IMR-90 (cell line): ENCODE results near the gene ST8SIA6. TPM values are rescaled to one million over a fixed set of nuclear protein-coding genes. Genes with fewer than 3 reads are reported as not detected.

Source experiments
- ATAC-seq: fragments of 200-7000 bp; cut with Tn5 transposase; 2 replicates; pipeline ENCODE4 v1.9.1; 2020; ENCODE audit warnings: low read depth, mild to moderate bottlenecking, moderate library complexity
- BruUV-seq: library from RNA; stranded (reverse); fragments of 400-500 nt; replicated peaks from 2 replicates; lab custom pipeline; 2021; lab: Mats Ljungman, UMichigan
- CTCF ChIA-PET: fragments of 300-600 bp; formaldehyde crosslinking; extraction: SDS; loops from one replicate; lab custom pipeline; 2021; ENCODE audit warnings: antibody characterized with exemption; lab: Yijun Ruan, JAX
- POLR2A ChIA-PET: fragments of 300-600 bp; sonication (Branson Sonifier 250); formaldehyde crosslinking; loops from one replicate; lab custom pipeline; 2022; ENCODE audit warnings: antibody characterized with exemption; ENCODE audit not compliant: unreplicated experiment; lab: Charles Lee
- DNase-seq: peaks from one replicate; pipeline ENCODE4 v3.0.0; 2013
- H2AFZ ChIP-seq: replicated peaks from 2 replicates; pipeline ENCODE3; 2013; ENCODE audit warnings: low read length, mild to moderate bottlenecking; ENCODE audit not compliant: poor library complexity
- H2AK5ac ChIP-seq: 2 replicates; pipeline ENCODE4 v1.6.1; 2013; ENCODE audit warnings: low read depth, low read length, inconsistent platforms
- H2AK9ac ChIP-seq: replicated peaks from 2 replicates; pipeline ENCODE3; 2013; ENCODE audit warnings: mild to moderate bottlenecking, low read depth, low read length, moderate library complexity; ENCODE audit not compliant: poor library complexity
- H2BK120ac ChIP-seq: 2 replicates; pipeline ENCODE4 v1.6.1; 2013; ENCODE audit warnings: low read depth, low read length, inconsistent platforms
- H2BK15ac ChIP-seq: 3 replicates; pipeline ENCODE4 v1.6.1; 2013; ENCODE audit warnings: low read depth, low read length, inconsistent platforms
- H2BK20ac ChIP-seq: 2 replicates; pipeline ENCODE4 v1.6.1; 2013; ENCODE audit warnings: low read depth, mild to moderate bottlenecking, inconsistent platforms, low read length, moderate library complexity
- H2BK5ac ChIP-seq: 2 replicates; pipeline ENCODE4 v1.6.1; 2013; ENCODE audit warnings: mild to moderate bottlenecking, low read depth, low read length, inconsistent platforms; ENCODE audit not compliant: poor library complexity, severe bottlenecking
- H3K14ac ChIP-seq: replicated peaks from 2 replicates; pipeline ENCODE4 v1.6.1; 2013; ENCODE audit warnings: low read depth, low read length, inconsistent platforms
- H3K18ac ChIP-seq: 2 replicates; pipeline ENCODE4 v1.6.1; 2013; ENCODE audit warnings: low read depth, low read length, control low read depth
- H3K23ac ChIP-seq: 2 replicates; pipeline ENCODE4 v1.6.1; 2013; ENCODE audit warnings: low read depth, low read length, inconsistent platforms
- H3K27ac ChIP-seq: 2 replicates; pipeline ENCODE4 v1.5.1; 2013; ENCODE audit warnings: mild to moderate bottlenecking, control low read depth, low read length; ENCODE audit not compliant: insufficient read depth
- H3K27me3 ChIP-seq: 2 replicates; pipeline ENCODE4 v1.6.1; 2013; ENCODE audit warnings: low read length; ENCODE audit not compliant: control insufficient read depth, insufficient read depth
- H3K36me3 ChIP-seq: 2 replicates; pipeline ENCODE4 v1.6.1; 2013; ENCODE audit warnings: low read length, mixed read lengths; ENCODE audit not compliant: control insufficient read depth, insufficient read depth
- H3K4ac ChIP-seq: 2 replicates; pipeline ENCODE4 v1.6.1; 2013; ENCODE audit warnings: low read depth, low read length, inconsistent platforms
- H3K4me1 ChIP-seq: 2 replicates; pipeline ENCODE4 v1.6.1; 2013; ENCODE audit warnings: low read length, mixed read lengths; ENCODE audit not compliant: control insufficient read depth, insufficient read depth
- H3K4me2 ChIP-seq: 2 replicates; pipeline ENCODE4 v1.6.1; 2013; ENCODE audit warnings: low read depth, mild to moderate bottlenecking, control low read depth, low read length, moderate library complexity
- H3K4me3 ChIP-seq: 2 replicates; pipeline ENCODE4 v1.5.1; 2013; ENCODE audit warnings: low read depth, mild to moderate bottlenecking, control low read depth, low read length, moderate library complexity; ENCODE audit not compliant: insufficient read depth
- H3K56ac ChIP-seq: 2 replicates; pipeline ENCODE4 v1.6.1; 2013; ENCODE audit warnings: low read length, inconsistent platforms; ENCODE audit not compliant: insufficient read depth; ENCODE audit errors: extremely low read depth
- H3K79me1 ChIP-seq, 2 experiments: 2 replicates each; pipeline ENCODE4 v1.6.1; 2013; ENCODE audit warnings: low read length in 2 of 2, inconsistent platforms in 1 of 2, low read depth in 1 of 2
- H3K9ac ChIP-seq: 2 replicates; pipeline ENCODE4 v1.6.1; 2013; ENCODE audit warnings: low read depth, low read length, control low read depth
- H3K9me1 ChIP-seq: 2 replicates; pipeline ENCODE4 v1.6.1; 2013; ENCODE audit warnings: low read length, inconsistent platforms; ENCODE audit not compliant: insufficient read depth
- H3K9me3 ChIP-seq: 2 replicates; pipeline ENCODE4 v1.6.1; 2013; ENCODE audit warnings: low read length; ENCODE audit not compliant: control insufficient read depth, insufficient read depth
- H4K20me1 ChIP-seq: 2 replicates; pipeline ENCODE4 v1.6.1; 2013; ENCODE audit warnings: low read length, inconsistent platforms; ENCODE audit not compliant: insufficient read depth
- H4K5ac ChIP-seq: 2 replicates; pipeline ENCODE4 v1.6.1; 2013; ENCODE audit warnings: mild to moderate bottlenecking, low read depth, low read length, control low read depth
- H4K8ac ChIP-seq, 2 experiments: 2 replicates each; pipeline ENCODE4 v1.6.1; 2013; ENCODE audit warnings: low read depth in 2 of 2, low read length in 2 of 2, control low read depth in 1 of 2, inconsistent platforms in 1 of 2
- H4K91ac ChIP-seq: 2 replicates; pipeline ENCODE4 v1.6.1; 2013; ENCODE audit warnings: low read depth, low read length, inconsistent platforms; ENCODE audit not compliant: insufficient read depth
- BHLHE40 ChIP-seq: fragments of 150-350 bp; IDR thresholded peaks from 2 replicates; pipeline ENCODE4 v1.6.1; 2016; ENCODE audit warnings: mild to moderate bottlenecking, low read depth, low read length
- CEBPB ChIP-seq: IDR thresholded peaks from 2 replicates; pipeline ENCODE4 v1.6.1; 2012; ENCODE audit warnings: low read depth, low read length, improper control_type of control experiment
- CHD1 ChIP-seq: IDR thresholded peaks from 2 replicates; pipeline ENCODE4 v1.6.1; 2012; ENCODE audit warnings: low read depth, low read length, improper control_type of control experiment
- CTCF ChIP-seq: conservative IDR thresholded peaks from 2 replicates; pipeline ENCODE4 v1.5.1; 2012; ENCODE audit warnings: mild to moderate bottlenecking, low read depth, low read length, improper control_type of control experiment
- ELK1 ChIP-seq: fragments of 150-350 bp; IDR thresholded peaks from 2 replicates; pipeline ENCODE4 v1.6.1; 2016; ENCODE audit warnings: low read depth, mild to moderate bottlenecking, low read length, moderate library complexity, borderline replicate concordance
- FOS ChIP-seq: fragments of 150-350 bp; IDR thresholded peaks from 2 replicates; pipeline ENCODE4 v1.6.1; 2016; ENCODE audit warnings: low read depth, low read length
- MAFK ChIP-seq: IDR thresholded peaks from 2 replicates; pipeline ENCODE4 v1.6.1; 2012; ENCODE audit warnings: low read depth, low read length, improper control_type of control experiment
- MAZ ChIP-seq: IDR thresholded peaks from 2 replicates; pipeline ENCODE4 v1.6.1; 2012; ENCODE audit warnings: low read depth, mild to moderate bottlenecking, low read length, improper control_type of control experiment, moderate library complexity, borderline replicate concordance
- MXI1 ChIP-seq: IDR thresholded peaks from 2 replicates; pipeline ENCODE4 v1.6.1; 2012; ENCODE audit warnings: low read depth, mild to moderate bottlenecking, low read length, moderate library complexity, borderline replicate concordance
- NFE2L2 ChIP-seq: fragments of 150-350 bp; IDR thresholded peaks from 2 replicates; pipeline ENCODE4 v1.6.1; 2016; ENCODE audit warnings: low read depth, mild to moderate bottlenecking, low read length
- POLR2A ChIP-seq: IDR thresholded peaks from 2 replicates; pipeline ENCODE4 v1.6.1; 2012; ENCODE audit warnings: mild to moderate bottlenecking, low read depth, low read length
- RAD21 ChIP-seq: IDR thresholded peaks from 2 replicates; pipeline ENCODE4 v1.6.1; 2012; ENCODE audit warnings: low read length, improper control_type of control experiment
- RCOR1 ChIP-seq: IDR thresholded peaks from 2 replicates; pipeline ENCODE4 v1.6.1; 2012; ENCODE audit warnings: mild to moderate bottlenecking, low read length, improper control_type of control experiment; ENCODE audit not compliant: insufficient replicate concordance
- RFX5 ChIP-seq: IDR thresholded peaks from 2 replicates; pipeline ENCODE4 v1.8.0; 2012; ENCODE audit warnings: low read depth, mild to moderate bottlenecking, low read length, moderate library complexity
- SMC3 ChIP-seq: fragments of 150-350 bp; IDR thresholded peaks from 2 replicates; pipeline ENCODE4 v1.6.1; 2016; ENCODE audit warnings: low read depth, mild to moderate bottlenecking, antibody characterized with exemption, low read length, moderate library complexity
- USF2 ChIP-seq: fragments of 150-350 bp; IDR thresholded peaks from 2 replicates; pipeline ENCODE4 v1.6.1; 2017; ENCODE audit warnings: mild to moderate bottlenecking, antibody characterized with exemption, low read length, low read depth
- WGBS, 2 experiments: methylation state at CpG; one replicate each; pipeline versions ENCODE4 v1.1.5 to v1.1.7; 2013; ENCODE audit warnings: missing lambda C conversion rate in 2 of 2; ENCODE audit not compliant: insufficient read length in 1 of 2; ENCODE audit errors: extremely low coverage in 2 of 2; 5-methylcytosine and 5-hydroxymethylcytosine counted together
- dilution Hi-C: fragments of 300-500 bp; cut with HindIII; formaldehyde crosslinking; loops from one replicate; pipeline ENCODE4 v1.14.3; 2018; ENCODE audit warnings: low sequenced_read_pairs; ENCODE audit not compliant: unreplicated experiment
- in situ Hi-C: fragments of 300-500 bp; cut with MboI; formaldehyde crosslinking; loops from 3 replicates; pipeline ENCODE4 v1.14.3; 2019; ENCODE audit warnings: low sequenced_read_pairs, inconsistent platforms, mixed read lengths
- intact Hi-C: fragments of 100-400 bp; cut with micrococcal nuclease; formaldehyde crosslinking; loops from 2 replicates; pipeline ENCODE4 v1.10.0; 2022
- polyA plus RNA-seq, 3 experiments: library from polyadenylated mRNA; depleted of rRNA; stranded (reverse); fragments of >200 nt; gene quantifications; 2 replicates each; pipeline ENCODE4 v1.2.3, GENCODE V29; 2012; ENCODE audit warnings: low replicate concordance in 1 of 3
- total RNA-seq: library from RNA; depleted of rRNA; stranded (reverse); fragments of >200 nt; gene quantifications from 2 replicates; pipeline ENCODE4 v1.2.3, GENCODE V29; 2012

The ST8SIA6 gene
- total and polyA plus RNA-seq, 2 of the 4 experiments (the other 2 are of a cell fraction) = 0.10 to 0.18 TPM

GRCh38 chr10:17379151-17379690, 75.2 kb downstream of the ST8SIA6 start:
- H3K79me1 ChIP-seq = no peaks in the 10 kb centered on the region
- no peaks in the 10 kb centered on the region for H3K9me1 ChIP-seq
- in situ Hi-C loops (no loop called here), intact Hi-C loops (no loop called here), dilution Hi-C loops (no loop called here)
- no peak overlapping the region for H2AK9ac ChIP-seq
- POLR2A ChIA-PET = no interaction called here
- no peak overlapping the region for H2AK5ac ChIP-seq
- DNase-seq (no peak), ATAC-seq (no peak)
- no peak overlapping the region for H3K4me2 ChIP-seq
- CTCF ChIA-PET = interaction anchor here (0.6 kb wide), 2 partner anchors 35 to 138 kb away, joined by 3 read pairs; no protein-coding TSS in a partner anchor
- TF ChIP-seq CHD1 (no peak), POLR2A (no peak), CTCF (no peak), MAZ (no peak), RFX5 (no peak), SMC3 (no peak), RCOR1 (no peak), CEBPB (no peak), FOS (no peak), MXI1 (no peak), USF2 (no peak), MAFK (no peak), BHLHE40 (no peak), RAD21 (no peak), ELK1 (no peak), NFE2L2 (no peak)
- H2AFZ ChIP-seq = no peak overlapping the region
- no peaks in the 10 kb centered on the region for H3K36me3 ChIP-seq
- no peak overlapping the region for H3K18ac ChIP-seq
- no peaks in the 10 kb centered on the region for H3K4me1 ChIP-seq
- 40% methylated on average over 1 of the region's 6 CpGs; no CpG with 5 or more reads in 1 of the 2 experiments for WGBS, 2 experiments
- H2BK20ac ChIP-seq = no peak overlapping the region
- peaks cover 18% of the 10 kb centered on the region for H3K27me3 ChIP-seq
- no TSS peak for BruUV-seq
- no peak overlapping the region for H3K27ac ChIP-seq
- no peak overlapping the region for H4K8ac ChIP-seq
- no peak overlapping the region for H2BK5ac ChIP-seq
- H4K91ac ChIP-seq = no peak overlapping the region
- no peak overlapping the region for H2BK15ac ChIP-seq
- no peak overlapping the region for H3K56ac ChIP-seq
- no peaks in the 10 kb centered on the region for H4K20me1 ChIP-seq
- H3K4ac ChIP-seq = no peak overlapping the region
- H3K4me3 ChIP-seq = no peak overlapping the region
- H2BK120ac ChIP-seq = no peak overlapping the region
- H3K14ac ChIP-seq = no peak overlapping the region
- no peak overlapping the region for H3K9ac ChIP-seq
- H4K5ac ChIP-seq = no peak overlapping the region
- H3K23ac ChIP-seq = no peak overlapping the region
- H3K9me3 ChIP-seq = no peaks in the 10 kb centered on the region
